Measurements from ENCODE around the gene KLHL42. TPM values are rescaled to one million over a fixed set of nuclear protein-coding genes. Genes with fewer than 3 reads are reported as not detected.
"Not testable (repeated sequence)": the region's sequence is repeated elsewhere in the genome, so short reads cannot be mapped to it uniquely, and the experiment has no call there.

The KLHL42 gene
- total RNA-seq, 1 experiment from 2014 or later, result 21.5 TPM

GRCh38 chr12:27733791-27734190, 46.2 kb upstream of the KLHL42 start:
- Histone ChIP-seq H3K4me1 (ENCODE audit: control insufficient read depth in 1 of 2, insufficient read depth in 2 of 2, low read length in 2 of 2) (no peaks in the 10 kb centered on the region), H2AFZ (ENCODE audit: low read depth, low read length, poor library complexity, severe bottlenecking) (no peak overlapping the region), H3K9ac (ENCODE audit: low read length) (no peak overlapping the region), H3K36me3 (ENCODE audit: control insufficient read depth in 1 of 2, insufficient read depth in 2 of 2, low read length in 2 of 2) (peaks cover 20 to 25% of the 10 kb centered on the region in 2 experiments; a peak in 3 of 4 replicates), H3K4me3 (replicated peaks in 1 of 2; ENCODE audit: low read depth in 1 of 2, low read length in 2 of 2) (no peak overlapping the region), H3K9me3 (ENCODE audit: control insufficient read depth in 1 of 2, insufficient read depth in 1 of 2, low read depth in 1 of 2, low read length in 2 of 2) (no peaks in the 10 kb centered on the region), H3K9me2 (ENCODE audit: insufficient read depth) (no peaks in the 10 kb centered on the region; the same call in 1 of the 2 replicates), H4K20me1 (ENCODE audit: insufficient read depth) (peaks cover 9% of the 10 kb centered on the region; the same call in 1 of the 2 replicates), H3K27ac (ENCODE audit: low read depth, low read length) (no peak overlapping the region), H3K4me2 (ENCODE audit: low read length) (no peak overlapping the region), H3K79me2 (ENCODE audit: insufficient read depth, low read length) (peaks cover 14% of the 10 kb centered on the region), H3K27me3 (ENCODE audit: insufficient read depth, low read length) (no peaks in the 10 kb centered on the region)
- intact Hi-C loops (cut with micrococcal nuclease), result loop anchor here (1.0 to 2.0 kb wide), 6 partner anchors 88 to 1266 kb away; no protein-coding TSS in a partner anchor
- POLR2A ChIA-PET, result interaction anchor here (0.5 kb wide), 1 partner anchor 59 kb away, joined by 3 read pairs; no protein-coding TSS in a partner anchor
- ATAC-seq, result no peak
- no peak for DNase-seq (ENCODE audit: low read depth, low spot score)
- BruUV-seq (replicated peaks), result no TSS peak
- RAD21 ChIA-PET (ENCODE audit: low non-redundant PET in 1 of 2, low total read pairs in 2 of 2, uncharacterized antibody in 2 of 2, unreplicated experiment in 2 of 2), result interaction anchor here in 1 of 2 experiments (1.5 kb wide), 1 partner anchor 88 kb away, joined by 4 read pairs; no protein-coding TSS in a partner anchor
- TF ChIP-seq CEBPB (IDR thresholded peaks at IDR 0.05; ENCODE audit: low read depth), result no peak
- TF ChIP-seq POLR2AphosphoS5 (IDR thresholded peaks at IDR 0.05; ENCODE audit: low read depth, low read length), result no peak
- no peak for TF ChIP-seq ZNF274 (IDR thresholded peaks at IDR 0.05; ENCODE audit: low read depth, low read length)
- TF ChIP-seq ELF1 (IDR thresholded peaks at IDR 0.05; ENCODE audit: borderline replicate concordance, low read depth), result no peak
- no peak for TF ChIP-seq EZH2 (IDR thresholded peaks at IDR 0.05)
- no peak for TF ChIP-seq CTCF (IDR thresholded peaks at IDR 0.05 in 2 of 3, conservative IDR thresholded peaks at IDR 0.05 in 1 of 3; ENCODE audit: borderline replicate concordance in 1 of 3, insufficient read depth in 1 of 3, low read depth in 2 of 3, low read length in 2 of 3)
- TF ChIP-seq MAX (IDR thresholded peaks at IDR 0.05), result no peak
- TF ChIP-seq ATF3 (IDR thresholded peaks at IDR 0.05), result no peak
- TF ChIP-seq ZBTB33 (IDR thresholded peaks at IDR 0.05; ENCODE audit: extremely low read depth, insufficient replicate concordance, low read length), result no peak
- TF ChIP-seq POLR2A (IDR thresholded peaks at IDR 0.05; ENCODE audit: borderline replicate concordance, extremely low read depth, insufficient read depth, insufficient read length), result no peak
- no peak for TF ChIP-seq SIN3A (IDR thresholded peaks at IDR 0.05; ENCODE audit: low read depth)
- TF ChIP-seq EGR1 (IDR thresholded peaks at IDR 0.05; ENCODE audit: low read depth), result no peak
- no peak for TF ChIP-seq TCF7L2 (IDR thresholded peaks at IDR 0.05; ENCODE audit: borderline replicate concordance, extremely low read depth, insufficient read depth, insufficient read length)
- no peak for TF ChIP-seq CBX3 (IDR thresholded peaks at IDR 0.05; ENCODE audit: low read depth)
- no peak for TF ChIP-seq RAD21 (IDR thresholded peaks at IDR 0.05; ENCODE audit: low read depth)
- TF ChIP-seq YY1 (IDR thresholded peaks at IDR 0.05; ENCODE audit: extremely low read depth, insufficient replicate concordance, low read depth, low read length), result no peak
- CTCF ChIA-PET, result interaction anchor here (0.8 to 2.5 kb wide), 13 partner anchors 8 to 1229 kb away, joined by 3 to 25 read pairs (median 4); no protein-coding TSS in a partner anchor

- not testable (repeated sequence) for H3K27ac ChIP-seq (ENCODE audit: low read depth, low read length)
Measured at GRCh38 chr12:27734321-27734720, 45.7 kb upstream of the KLHL42 start.

More at GRCh38 chr12:27734321-27734720, 45.7 kb upstream of the KLHL42 start:
- H3K4me3 ChIP-seq (replicated peaks in 1 of 2; ENCODE audit: low read depth in 1 of 2, low read length in 2 of 2); POLR2A ChIA-PET; ATAC-seq; H2AFZ ChIP-seq (ENCODE audit: low read depth, low read length, poor library complexity, severe bottlenecking); H3K9ac ChIP-seq (ENCODE audit: low read length); H3K4me2 ChIP-seq (ENCODE audit: low read length); DNase-seq (ENCODE audit: low read depth, low spot score); intact Hi-C loops (cut with micrococcal nuclease); H4K20me1 ChIP-seq (ENCODE audit: insufficient read depth); H3K27me3 ChIP-seq (ENCODE audit: insufficient read depth, low read length); H3K9me2 ChIP-seq (ENCODE audit: insufficient read depth); H3K4me1 ChIP-seq (ENCODE audit: control insufficient read depth in 1 of 2, insufficient read depth in 2 of 2, low read length in 2 of 2); BruUV-seq (replicated peaks); H3K9me3 ChIP-seq (ENCODE audit: control insufficient read depth in 1 of 2, insufficient read depth in 1 of 2, low read depth in 1 of 2, low read length in 2 of 2); H3K79me2 ChIP-seq (ENCODE audit: insufficient read depth, low read length): not testable (repeated sequence)
- H3K36me3 ChIP-seq (ENCODE audit: control insufficient read depth in 1 of 2, insufficient read depth in 2 of 2, low read length in 2 of 2), result peaks cover 20 to 29% of the 10 kb centered on the region in 2 experiments; a peak in 3 of 4 replicates
- CTCF ChIA-PET, result interaction anchor here (1.0 to 2.2 kb wide), 3 partner anchors 106 to 207 kb away, joined by 3 to 20 read pairs (median 6); no protein-coding TSS in a partner anchor
- RAD21 ChIA-PET (ENCODE audit: low non-redundant PET in 1 of 2, low total read pairs in 2 of 2, uncharacterized antibody in 2 of 2, unreplicated experiment in 2 of 2), result interaction anchor here in 1 of 2 experiments (1.5 kb wide), 1 partner anchor 87 kb away, joined by 4 read pairs; no protein-coding TSS in a partner anchor

Data from HCT116 (cell line).